Mesangial cell (primary cell): ENCODE measurements around the gene SH3BP5L. TPM values are rescaled to one million over a fixed set of nuclear protein-coding genes. Genes with fewer than 3 reads are reported as not detected.

ENCODE experiments used
- total RNA-seq: library from RNA; depleted of rRNA; stranded (reverse); fragments of >200 nt; gene quantifications from 2 replicates; pipeline ENCODE4 v1.2.3, GENCODE V29; 2015

The SH3BP5L gene
- 22.7 and 23.7 TPM in 2 replicates for total RNA-seq

GRCh38 chr1:248825909-248826760 is at the start of gene SH3BP5L:
Gene SH3BP5L (minus strand): TSS chr1:248825915. CDS start chr1:248824935, 980 bp downstream.

GRCh38 chr1:248858891-248859889 is 33.5 kb upstream of the SH3BP5L start, which contains the start of gene ZNF692:
Gene ZNF692 (minus strand): TSS chr1:248859085. CDS start chr1:248858309, 776 bp downstream.

GRCh38 chr1:248837781-248838356 is 12.2 kb upstream of the SH3BP5L start, which contains the start of gene ZNF672:
Gene ZNF672 (plus strand): TSS chr1:248838224. CDS start chr1:248847275, 9,051 bp downstream.

Other genes starting within 250 kb of the SH3BP5L start
- gene OR2T10, start 228.2 kb downstream of the SH3BP5L start, total RNA-seq, result not detected in 2 replicates
- not detected in 2 replicates for gene OR2T11, start 190.8 kb downstream of the SH3BP5L start, total RNA-seq
- gene OR2T35, start 180.6 kb downstream of the SH3BP5L start, total RNA-seq, result not detected in 2 replicates
- gene OR2T27, start 170.4 kb downstream of the SH3BP5L start, total RNA-seq, result not detected in 2 replicates
- gene OR14I1, start 123.1 kb downstream of the SH3BP5L start, total RNA-seq, result not detected in 2 replicates
- not detected in 2 replicates for gene LYPD8, start 70.2 kb downstream of the SH3BP5L start, total RNA-seq
- 20.0 and 29.8 TPM in 2 replicates for gene ZNF672, start 12.3 kb upstream of the SH3BP5L start, total RNA-seq
- gene ZNF692, start 33.2 kb upstream of the SH3BP5L start, total RNA-seq, result 20.3 and 23.6 TPM in 2 replicates
- gene PGBD2, start 80.3 kb upstream of the SH3BP5L start, total RNA-seq, result 2.3 and 3.7 TPM in 2 replicates